ENCODE results near the gene LYPD6B.

The LYPD6B gene

DNA sequence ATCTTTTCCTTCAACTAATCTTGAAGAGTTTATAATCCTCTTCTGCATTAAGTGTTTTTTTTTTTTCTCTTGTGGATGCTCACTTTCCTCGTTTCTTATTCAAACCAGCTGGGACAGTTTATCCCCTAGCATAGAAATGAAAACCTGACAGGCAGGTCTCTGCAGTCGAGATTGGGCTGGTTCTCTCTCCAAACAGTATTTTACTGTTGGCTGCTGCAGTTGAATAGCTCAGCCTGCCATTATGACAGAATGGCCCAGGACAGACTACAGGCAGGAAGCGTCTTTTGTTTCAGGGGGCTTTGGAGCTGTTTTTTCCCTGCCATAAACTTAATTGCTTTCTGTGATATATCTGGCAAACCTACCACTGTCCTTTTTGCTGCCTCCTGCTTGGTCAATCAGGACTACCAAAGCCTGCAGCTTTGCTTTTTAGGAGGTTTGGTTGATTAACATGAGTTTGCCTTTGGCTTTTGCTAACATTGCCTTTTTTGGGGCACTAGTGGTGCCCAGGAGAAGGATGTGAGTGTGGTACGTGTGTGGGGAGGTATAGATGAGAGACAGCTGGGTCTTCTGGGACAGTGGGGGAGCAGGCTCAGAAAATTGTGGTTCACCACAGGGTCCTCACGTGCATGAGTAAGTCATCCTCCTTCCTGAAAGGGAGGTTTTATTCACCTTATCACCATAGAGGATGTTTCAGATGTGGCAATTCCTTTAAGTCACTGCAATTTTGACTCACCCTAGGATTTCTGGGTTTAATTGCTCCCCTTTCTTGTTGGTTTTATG is 128.7 kb downstream of the LYPD6B start:
- no peak for DNase-seq

DNA sequence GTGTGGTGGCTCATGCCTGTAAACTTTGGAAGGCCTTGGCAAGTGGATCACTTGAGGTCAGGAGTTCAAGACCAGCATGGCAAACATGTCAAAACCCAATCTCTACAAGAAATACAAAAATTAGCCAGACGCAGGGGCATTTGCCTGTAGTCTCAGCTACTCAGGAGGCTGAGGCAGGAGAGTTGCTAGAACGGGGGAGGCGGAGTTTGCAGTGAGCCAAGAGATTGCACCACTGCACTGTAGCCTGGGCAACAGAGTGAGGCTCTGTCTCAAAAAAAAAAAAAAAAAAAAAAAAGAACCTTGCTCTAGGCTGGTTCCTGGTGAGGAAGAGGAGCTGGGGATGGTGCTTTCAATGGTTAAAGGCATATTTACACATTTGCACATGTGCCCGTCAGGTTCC is 129.4 kb downstream of the LYPD6B start:
- DNase-seq: no peak

DNA sequence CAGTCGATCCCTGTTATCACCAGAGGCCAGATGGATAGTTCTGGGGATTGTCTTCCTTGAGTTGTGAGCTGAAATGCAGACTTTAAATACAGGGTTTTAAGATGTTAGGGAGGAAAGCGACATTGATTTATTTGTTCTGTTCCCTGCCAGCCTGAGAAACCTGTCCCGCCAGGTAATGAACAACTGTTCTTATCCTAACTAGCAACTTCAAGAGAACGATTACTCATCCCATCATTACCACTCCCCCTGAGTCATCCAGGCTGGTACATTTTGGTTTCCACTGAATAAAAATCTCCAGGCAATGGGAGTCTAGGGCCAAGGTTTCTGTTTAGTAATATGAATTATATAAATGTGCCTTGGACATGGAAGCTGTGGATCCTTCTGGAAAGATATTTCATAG is 131.2 kb downstream of the LYPD6B start:
- DNase-seq: no peak

DNA sequence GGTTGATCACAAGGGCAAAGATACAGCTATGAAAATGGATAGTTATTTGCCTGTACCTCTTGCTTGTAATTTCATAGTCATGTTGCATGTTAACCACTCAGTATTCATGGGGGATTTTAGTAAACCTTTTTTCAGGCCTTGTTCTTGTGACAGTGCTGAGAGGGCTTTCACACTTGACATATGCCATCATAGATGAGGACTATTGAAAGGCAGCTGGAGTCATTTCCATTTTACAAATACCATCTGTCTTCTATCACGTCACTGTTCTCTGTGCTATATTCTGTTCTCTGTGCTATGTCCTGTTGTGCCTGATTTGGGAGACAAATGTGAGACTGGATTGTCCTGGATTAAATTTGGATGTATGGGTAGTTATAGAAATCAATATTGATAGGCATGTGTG is 131.7 kb downstream of the LYPD6B start:
- DNase-seq: no peak

DNA sequence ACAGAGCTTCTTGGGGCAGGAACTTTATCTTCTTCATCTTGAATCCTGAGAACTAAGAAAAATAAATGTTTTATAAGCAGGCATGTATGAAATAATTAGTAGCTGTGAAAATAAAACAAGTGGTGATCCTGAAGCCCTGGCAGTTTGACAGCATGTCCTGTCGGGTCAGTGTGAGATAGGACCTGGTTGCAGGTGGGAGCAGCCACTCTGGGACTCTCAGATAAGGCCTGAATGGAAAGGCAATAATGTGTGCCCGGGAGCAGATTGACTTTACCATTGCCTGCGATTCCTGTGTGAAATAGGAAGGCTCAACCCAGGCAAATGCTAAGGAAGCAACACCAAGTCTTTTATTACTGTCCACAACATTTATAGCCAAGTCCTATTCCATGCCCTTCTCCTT is 132.4 kb downstream of the LYPD6B start:
- DNase-seq: no peak

DNA sequence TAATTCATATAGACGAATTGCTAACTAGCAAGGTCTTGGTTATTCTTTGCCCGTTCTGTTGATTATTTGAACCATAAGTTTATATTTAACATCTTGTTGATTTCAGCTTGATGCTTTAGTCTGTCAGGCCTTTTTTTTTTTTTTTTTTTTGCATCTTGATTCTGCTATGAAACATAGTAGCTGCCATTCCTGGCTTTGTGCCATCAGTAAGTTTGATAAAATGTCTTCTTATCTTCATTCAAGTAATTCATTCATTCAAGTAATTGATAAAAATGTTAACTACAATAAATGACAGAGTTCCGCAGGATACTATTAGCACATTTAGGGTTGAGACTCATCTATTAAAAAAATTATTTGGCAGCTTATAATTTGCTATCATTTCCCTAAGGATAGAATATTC is 134.7 kb downstream of the LYPD6B start:
- DNase-seq: no peak

DNA sequence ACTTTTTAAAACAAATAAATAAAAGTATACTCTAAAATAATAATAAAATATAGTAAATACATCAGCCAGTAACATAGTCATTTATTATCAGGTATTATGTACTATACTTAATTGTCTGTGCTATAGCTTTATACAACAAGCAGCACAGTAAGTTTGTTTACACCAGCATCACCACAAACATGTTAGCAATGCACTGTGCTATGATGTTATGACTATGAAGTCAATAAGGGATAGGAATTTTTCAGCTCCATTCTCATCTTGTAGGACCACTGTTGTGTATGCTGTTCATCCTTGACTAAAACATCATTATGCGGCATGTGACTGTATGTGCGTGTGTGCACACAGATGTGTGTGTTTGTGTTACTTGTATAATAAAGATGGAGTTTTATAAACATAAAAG is 137.5 kb downstream of the LYPD6B start:
- DNase-seq: no peak

DNA sequence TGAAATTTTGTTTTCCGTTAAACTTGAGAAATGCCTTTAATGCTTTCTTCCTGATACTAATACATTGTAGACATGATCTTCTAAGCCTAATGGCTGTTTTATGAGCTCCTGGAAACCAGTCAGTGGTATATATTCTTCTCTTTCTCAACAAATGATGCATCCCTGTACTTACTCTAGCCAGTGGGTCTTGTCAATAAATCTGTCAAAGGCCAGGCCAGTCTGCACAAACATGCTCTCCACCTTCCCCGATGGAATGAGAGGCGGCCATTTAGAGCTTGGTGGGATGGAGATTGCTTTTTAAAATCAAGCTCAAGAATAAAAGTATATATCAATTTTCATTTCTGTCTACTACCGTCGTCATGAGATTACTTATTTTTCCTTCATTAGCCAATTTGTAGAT is 140.1 kb downstream of the LYPD6B start:
- DNase-seq: no peak

DNA sequence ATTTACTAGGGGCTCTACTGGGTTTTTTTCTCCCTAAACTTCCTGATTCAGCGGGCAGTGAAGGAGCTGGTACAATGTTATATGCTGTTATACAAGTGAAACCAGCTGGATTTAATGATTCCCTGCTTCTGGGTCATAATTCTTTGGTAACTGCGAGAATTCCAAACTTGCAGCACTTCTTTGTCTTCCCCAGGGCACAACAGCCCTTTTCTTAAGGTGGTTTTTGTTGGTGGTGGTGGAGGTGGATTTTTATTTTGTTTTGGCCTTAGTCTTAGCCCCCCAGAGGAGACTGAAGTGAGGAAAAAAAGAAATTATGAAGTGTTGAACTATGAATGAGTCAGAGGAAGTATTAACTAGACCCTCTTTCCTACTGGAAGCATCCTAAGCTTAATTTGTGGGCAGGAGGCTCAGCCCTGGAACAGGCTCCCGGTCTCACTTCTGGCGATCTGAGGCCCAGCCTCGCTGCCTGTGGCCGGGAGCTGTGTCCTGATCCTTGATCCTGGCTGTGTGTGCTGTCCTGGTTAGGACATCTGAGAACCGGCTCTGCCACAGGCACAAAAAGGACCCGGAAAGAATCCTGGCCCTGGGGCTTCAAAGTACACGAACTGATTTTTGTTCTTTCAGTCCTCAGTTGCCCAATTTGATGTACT is 141.9 kb downstream of the LYPD6B start:
- no peak for DNase-seq

DNA sequence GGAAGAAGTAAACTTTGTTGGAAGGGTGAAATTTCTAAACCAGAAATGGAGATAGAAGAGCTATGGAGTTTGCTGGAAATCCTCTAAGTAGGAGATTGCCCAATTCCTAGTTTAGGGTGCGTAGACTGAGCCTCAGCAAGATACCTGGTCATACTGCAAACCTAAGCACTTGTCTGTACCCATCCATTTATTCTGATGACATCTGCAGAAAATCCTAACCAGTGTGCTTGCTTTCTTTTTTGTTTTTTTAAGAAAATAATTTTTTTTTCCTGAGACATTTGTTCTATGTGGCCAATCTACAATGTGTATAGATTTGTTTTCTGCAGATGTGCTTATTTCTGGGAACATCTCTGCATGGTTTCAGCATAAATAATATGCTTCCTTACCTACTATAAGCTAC is 144.7 kb downstream of the LYPD6B start:
- no peak for DNase-seq

DNA sequence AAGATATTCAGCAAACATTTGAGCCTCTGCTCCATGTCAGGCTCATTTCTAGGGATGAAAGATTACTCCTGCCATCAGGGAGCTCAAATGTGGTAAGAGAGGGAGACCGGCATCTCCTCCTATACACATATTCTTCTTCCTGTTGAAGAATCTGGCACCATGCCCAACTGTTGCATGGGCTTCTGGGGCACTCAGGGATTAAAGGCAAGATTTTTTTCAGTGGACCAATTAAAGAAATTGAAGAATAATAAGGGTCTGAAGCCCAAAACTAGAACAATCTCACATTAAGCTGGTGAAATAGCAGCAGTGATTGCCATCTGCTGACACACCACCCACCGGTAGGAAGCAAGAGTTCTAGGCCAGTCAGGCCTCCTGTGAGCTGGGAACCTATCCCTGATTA is 146.5 kb downstream of the LYPD6B start:
- peak; percentile 9 for DNase-seq

DNA sequence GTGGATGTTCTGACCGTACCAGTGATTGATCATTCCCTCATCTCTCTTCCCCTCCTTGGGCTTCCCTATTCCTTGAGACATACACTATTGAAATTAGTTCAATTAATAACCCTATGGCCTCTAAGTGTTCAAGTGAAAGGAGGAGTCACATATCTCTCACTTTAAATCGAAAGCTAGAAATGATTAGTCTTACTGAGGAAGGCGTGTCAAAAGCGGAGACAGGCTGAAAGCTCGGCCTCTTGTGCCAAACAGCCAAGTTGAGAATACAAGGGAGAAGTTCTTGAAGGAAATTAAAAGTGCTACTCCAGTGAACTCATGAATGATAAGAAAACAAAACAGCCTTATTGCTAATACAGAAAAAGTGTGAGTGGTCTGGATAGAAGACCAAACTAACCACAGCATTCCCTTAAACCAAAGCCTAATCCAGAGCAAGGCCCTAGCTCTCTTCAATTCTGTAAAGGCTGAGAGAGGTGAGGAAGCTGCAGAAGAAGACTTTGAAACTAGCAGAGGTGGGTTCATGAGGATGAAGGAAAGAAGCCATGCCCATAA is 147.5 kb downstream of the LYPD6B start:
- DNase-seq: no peak

DNA sequence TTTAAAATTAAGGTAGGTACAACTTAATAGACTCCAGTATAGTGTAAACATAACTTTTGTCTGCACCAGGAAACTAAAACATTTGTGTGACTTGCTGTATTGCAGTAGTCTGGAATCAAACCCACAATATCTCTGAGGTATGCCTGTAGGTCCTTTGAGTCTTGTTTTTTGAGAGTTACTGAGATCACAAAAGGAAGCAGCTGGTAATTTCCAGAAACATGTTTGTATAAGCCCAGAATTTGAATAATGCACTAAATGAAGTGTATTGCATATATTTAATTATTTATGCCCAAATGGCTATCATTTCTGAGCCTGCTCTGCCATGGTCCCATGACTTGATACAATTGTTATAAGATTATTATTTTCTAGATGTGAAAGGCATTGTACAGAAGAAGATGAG is 148.6 kb downstream of the LYPD6B start:
- DNase-seq: no peak

DNA sequence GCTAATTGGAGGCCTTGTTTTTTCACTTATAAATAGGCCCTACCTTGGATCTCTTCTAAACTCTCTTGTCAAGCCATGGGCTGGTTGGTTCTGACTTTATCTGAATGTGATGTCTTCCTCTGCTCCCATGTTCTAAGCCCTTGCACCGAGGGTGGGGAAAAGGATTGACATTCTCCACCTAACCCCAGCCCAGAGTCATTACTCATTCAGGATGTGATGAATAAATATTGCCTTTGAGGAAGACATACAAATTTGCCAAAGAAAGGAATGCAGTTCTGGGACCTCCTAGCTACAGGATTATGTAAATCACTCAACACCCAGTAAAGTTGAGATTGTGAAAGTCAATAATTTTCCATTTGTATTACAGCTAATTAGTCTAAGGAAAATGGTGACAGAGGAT is 149.8 kb downstream of the LYPD6B start:
- no peak for DNase-seq

DNA sequence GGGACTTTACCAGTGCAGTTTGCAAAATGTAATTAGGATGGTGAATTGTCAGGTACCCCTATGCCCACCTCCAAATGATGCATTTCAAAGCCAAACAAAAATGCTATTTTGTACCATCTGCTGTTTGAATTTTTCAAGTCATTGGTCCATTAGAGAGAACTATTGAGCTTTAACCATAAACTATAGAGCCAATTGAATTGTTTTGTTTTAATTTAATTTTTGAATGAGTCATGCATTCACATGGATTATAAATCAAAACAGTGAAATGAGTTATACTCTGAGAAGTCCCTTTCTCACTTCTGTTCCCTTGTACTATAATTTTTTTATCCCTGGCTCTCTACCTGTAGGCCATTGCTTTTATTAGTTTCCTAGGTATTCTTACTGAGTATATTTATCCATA is 151.3 kb downstream of the LYPD6B start:
- DNase-seq: no peak

DNA sequence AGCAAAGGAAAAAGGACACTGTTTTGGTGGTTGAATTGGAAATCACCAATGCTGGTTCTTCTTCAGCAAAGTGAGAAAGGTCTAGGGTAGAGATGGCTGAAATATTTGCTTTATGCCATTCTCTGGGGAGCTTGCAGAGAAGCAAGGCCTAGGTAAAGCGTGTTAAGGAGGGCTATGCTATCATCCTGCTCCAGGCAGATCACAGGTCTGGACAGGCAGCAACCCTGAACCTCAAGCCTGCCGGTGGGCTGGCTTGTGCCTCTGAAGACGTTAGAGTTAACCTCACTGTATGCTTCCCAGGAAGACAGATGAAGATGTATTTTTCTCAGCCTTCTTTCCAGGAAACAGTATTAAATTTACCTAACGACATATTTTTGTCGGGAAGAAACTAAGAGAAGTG is 153.4 kb downstream of the LYPD6B start:
- DNase-seq: no peak

DNA sequence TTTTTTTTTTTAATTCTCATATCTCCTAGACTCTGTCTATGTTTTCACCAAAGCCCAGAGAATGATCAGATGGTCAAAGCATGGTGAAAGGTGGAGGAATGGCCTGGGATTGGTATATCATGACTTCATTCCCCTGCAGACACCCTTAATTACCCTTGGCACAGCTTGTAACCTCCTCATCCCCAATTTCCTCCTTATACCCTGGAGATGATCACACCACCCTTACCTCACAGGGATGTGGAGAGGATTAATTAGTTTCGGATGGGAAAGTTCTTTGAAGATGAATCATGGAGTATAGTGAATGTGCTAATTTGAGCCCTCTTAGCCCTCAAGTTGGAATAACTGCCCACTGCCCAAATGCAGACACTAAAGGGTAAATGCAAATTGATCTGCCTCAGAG is 153.9 kb downstream of the LYPD6B start:
- DNase-seq: no peak

DNA sequence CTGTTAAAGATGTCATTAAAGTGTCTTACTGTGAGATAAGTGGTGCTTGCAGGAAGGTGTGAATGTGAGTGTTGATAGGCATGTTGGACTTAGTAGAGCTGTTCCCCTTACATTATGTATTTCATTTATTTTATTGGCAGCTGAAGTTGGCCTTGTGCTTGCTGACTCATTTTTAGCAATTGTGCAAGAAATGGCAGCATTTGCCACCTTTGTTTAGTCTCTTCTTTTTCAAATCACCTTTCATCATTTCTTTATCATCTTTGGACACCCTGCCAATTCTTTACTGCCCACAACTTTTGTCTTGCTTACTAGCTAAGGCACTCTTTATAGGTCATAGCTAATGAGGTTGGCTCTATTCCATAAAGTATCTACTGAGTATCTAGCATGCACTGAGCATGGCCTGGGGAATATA is 161.6 kb downstream of the LYPD6B start:
- no peak for DNase-seq

DNA sequence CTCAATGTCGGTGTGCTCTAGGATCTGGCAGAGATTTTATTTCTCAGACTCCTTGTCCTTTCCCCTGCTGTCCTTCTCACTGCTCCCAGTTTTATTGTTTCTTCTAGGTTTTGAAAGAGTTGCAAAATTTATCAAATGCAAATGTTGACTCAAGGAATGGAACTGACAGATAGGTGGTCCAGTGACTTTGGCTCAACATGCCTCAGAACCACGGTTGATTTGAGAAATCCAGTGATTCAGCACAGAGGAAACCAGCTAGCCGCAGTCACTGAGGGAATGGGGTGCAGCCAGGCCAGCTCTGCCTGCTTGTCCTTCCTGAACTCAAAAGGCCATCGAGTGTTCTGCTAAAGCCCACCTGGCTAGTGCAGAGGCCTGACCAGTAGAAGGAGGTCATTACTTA is 166.2 kb downstream of the LYPD6B start:
- no peak for DNase-seq

DNA sequence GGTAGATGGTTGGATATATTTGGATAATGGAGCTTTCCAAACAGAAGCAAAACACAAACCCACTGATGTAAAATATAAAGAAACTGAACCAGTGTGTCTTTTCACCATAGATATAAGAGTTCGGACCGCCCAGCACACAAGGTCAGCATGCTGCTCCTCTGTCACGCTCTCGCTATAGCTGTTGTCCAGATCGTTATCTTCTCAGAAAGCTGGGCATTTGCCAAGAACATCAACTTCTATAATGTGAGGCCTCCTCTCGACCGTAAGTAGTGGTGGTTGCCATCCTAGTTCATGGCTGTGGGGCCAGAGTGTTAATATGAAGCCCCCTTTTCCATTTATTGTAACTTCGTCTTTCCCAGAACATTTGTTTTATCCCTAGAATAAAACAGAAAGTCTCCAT is 166.6 kb downstream of the LYPD6B start:
- DNase-seq: no peak

DNA sequence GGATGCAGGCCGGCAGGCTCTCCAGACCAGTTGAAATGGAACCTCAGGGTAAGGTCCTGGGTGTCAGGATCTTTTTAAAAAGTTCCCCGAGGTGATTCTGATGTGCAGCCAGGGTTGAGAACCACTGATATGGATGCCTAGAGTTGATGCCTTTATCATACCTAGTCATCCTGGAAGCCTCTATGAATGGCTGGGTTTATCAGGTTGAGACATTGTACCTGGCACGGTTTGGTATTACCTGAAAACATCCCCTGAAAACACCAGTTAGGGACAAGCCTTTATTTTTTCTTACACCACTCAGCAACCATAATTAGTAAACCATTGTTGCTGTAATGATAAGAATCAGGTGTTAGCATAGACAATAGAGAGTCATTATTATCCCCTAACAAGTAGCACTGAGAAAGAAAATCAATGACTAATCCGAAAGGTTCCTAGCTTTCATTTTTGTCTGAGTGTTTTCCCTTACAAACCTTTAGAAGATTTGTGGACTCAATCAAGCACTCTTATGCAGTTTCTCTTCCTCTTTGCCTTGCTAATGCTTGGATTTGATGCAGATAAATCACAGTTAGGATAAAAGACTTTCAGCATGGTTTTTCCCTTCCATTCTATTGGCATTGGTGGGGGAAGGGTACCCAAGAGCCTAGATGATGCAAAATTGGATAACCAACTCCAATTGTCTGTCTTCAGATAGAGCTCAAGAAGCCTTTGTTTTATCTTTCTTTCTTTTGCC is 175.4 kb downstream of the LYPD6B start:
- no peak for DNase-seq

DNA sequence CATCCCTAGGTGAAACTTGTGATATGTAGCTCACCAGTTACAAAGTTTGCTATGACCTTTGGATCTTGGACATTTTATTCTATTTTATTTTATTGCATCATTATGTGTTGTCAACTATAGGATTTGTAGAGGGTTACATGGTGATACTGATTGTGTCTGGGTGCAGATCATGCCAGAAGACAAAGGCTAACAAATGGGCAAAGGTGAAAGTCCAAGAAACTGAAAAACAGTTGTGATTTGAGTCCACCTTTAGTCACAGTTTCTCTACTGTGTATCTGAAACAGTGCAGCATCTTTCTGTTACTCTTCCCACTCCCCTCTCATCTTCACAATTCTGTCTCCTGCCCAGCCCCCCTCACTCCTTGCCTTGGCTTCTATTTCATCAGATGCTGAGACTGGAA is 180.0 kb downstream of the LYPD6B start:
- no peak for DNase-seq

DNA sequence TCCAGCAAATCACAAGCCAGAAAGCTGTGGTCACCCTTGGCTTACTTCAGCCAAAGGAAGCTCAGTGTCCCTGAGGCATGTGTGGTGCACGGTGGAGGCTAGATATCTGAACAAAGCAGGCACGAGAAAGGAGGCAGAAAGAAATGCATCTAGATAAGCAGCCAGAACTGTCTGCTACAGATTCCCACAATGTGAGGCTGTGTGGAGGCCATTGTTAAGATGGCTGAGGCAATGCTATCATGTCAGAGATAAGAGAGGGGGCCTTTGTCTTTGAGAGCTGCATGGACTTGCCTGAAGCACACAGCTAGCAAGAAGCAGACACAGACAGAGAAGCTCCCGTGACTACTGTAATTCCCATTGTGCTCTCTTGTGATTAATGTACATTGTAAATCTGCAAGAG is 181.4 kb downstream of the LYPD6B start:
- no peak for DNase-seq

DNA sequence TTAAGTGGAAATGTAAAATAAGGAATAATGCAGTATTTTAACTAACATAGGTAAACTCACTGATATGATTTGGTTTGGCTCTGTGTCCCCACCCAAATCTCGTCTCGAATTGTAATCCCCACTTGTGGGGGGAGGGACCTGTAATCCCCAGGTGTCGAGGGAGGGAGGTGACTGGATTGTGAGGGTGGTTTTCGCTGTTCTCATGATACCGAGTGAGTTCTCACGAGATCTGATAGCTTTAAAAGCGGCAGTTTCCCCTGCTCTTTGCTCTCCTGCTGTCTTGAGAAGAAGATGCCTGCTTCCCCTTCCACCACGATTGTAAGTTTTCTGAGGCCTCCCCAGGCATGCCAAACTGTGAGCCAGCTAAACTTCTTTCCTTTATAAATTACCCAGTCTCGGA is 182.5 kb downstream of the LYPD6B start:
- DNase-seq: no peak

All from RPMI8226 (cell line).